GM12875 (cell line): ENCODE measurements around the gene CD96.

ENCODE experiments used
- H3K4me3 ChIP-seq: one replicate; pipeline ENCODE4 v1.5.1; 2011; ENCODE audit warnings: low read depth, low read length, control low read depth
- CTCF ChIP-seq: IDR thresholded peaks from 2 replicates; pipeline ENCODE4 v1.5.1; 2011; ENCODE audit warnings: low read depth, mild to moderate bottlenecking, control low read depth, inconsistent platforms, low read length, moderate library complexity, borderline replicate concordance; ENCODE audit not compliant: insufficient read depth

CD96 gene

DNA sequence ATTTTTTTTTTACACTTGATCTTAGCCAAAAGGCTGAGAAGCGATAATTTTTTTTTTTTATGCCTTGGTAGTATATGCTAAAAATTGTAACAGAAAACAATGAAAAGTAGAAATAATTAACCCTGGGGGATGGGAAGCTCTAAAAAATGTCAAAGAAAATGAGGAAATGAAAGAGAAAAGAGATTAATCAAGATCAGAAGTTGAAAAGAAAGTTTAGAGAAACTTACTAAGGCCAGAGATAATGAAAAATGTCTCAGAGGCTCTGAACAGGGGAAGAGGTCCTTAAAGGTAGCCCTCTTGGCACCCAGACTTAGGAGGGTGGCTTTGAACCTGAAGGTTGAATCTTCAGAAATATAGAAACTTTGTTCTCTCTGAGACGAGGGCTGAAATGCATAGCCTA lies 111.8 kb downstream of the CD96 start:
- H3K4me3 ChIP-seq, result no peak overlapping the region
- TF ChIP-seq CTCF, result no peak

DNA sequence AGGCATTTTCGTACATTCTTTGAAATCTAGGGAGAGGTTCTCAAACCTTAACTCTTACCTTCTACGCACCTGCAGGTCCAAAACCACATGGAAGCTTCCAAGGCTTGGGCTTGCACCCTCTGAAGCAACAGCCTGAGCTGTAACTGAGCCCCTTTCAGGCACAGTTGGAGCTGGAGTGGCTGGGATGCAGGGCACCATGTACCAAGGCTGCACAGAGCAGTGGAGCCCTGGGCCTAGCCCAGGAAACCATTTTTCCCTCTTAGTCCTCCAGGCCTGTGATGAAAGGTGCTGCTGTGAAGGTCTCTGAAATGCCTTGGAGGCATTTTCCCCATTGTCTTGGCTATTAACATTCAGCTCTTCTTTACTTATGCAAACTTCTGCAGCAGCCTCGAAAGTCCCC lies 120.0 kb downstream of the CD96 start:
- TF ChIP-seq CTCF, result no peak
- no peak overlapping the region for H3K4me3 ChIP-seq

- H3K4me3 ChIP-seq, result no peak overlapping the region
- no peak for TF ChIP-seq CTCF
Observed at GRCh38 chr3:111662907-111663306, 120.9 kb downstream of the CD96 start.

DNA sequence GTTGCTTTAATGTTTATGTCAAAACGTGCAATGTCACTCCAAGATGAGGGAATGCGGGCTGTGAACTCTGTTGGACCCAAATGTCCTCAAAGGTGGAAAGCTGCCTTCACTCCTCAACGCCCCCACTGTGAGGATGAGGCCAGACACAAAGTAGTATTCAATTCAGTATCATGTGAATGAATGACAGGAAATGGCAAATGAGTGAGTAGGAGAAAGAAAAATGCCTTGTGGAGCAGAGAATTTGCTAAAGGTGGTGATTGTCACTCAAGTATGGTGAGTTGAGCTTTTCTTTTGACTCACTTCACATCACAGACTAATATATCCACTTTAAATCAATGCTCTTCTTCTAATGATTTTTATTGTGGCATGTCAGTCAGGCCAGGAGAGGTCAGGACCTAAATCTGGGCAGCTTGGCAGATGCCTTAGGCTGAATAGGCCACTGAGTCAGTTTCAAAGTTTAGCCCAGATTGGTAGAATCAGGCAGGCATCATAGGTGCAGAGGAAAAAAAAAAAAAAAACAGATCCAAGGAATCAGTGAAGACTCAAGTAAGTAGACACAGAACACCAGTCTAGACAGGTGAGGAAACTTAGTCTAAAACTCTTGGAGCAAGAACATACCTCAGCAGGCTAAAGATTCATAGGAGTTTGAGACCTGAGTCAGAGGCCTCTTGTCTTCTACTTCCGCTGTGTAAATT lies 124.2 kb downstream of the CD96 start:
- TF ChIP-seq CTCF, result no peak

DNA sequence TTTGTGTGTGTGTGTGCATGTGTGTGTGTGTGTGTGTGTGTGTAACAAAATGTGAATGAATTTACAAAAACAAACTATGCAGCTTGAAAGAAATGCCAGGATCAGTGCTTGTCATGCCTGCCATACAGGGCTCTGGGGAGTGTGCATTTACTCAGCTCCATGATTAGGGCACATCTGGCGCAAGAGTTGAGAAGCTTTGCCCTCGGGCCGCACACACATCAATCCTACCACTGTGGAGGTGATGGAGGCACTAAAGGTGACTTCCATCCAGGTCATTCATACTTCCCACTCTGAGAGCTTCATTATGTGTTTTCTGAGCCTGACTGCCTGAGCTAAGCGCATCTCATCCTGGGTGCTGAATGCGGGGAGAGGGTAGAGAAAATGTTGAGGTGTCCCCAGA lies 125.2 kb downstream of the CD96 start:
- no peak for TF ChIP-seq CTCF
- no peak overlapping the region for H3K4me3 ChIP-seq

More for the DNA sequence above, 124.2 kb downstream of the CD96 start:
- H3K4me3 ChIP-seq, result no peak overlapping the region

GRCh38 chr3:111667621-111668239 lies 125.7 kb downstream of the CD96 start:
- TF ChIP-seq CTCF, result no peak
- no peak overlapping the region for H3K4me3 ChIP-seq

DNA sequence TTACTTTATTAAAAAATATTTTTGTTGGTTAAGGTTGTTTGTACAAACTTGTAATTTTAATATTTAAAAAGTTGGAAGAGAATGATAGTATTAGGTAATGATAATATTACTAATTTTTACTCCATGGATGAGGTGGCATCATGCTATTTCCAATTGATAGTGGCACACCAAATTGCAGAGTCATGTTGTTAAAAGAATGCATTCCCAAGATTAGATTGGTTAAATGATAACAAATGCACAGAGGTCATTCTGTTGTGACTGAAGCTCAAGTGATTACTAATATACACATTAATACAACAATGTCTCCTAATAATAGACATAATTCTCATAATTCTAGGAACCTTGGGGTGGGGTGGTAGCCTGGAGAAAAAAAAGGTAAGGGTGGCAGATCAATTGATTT lies 126.3 kb downstream of the CD96 start:
- TF ChIP-seq CTCF, result no peak
- H3K4me3 ChIP-seq, result no peak overlapping the region
